Prostate gland (tissue), 2 donors: Measurements from ENCODE around the gene TTBK2.

Experiments
- CTCF ChIP-seq, 4 experiments: fragments of 200-600 bp in 2 of 4; fragments of 450-650 bp in 2 of 4; sonication (generic) in 2 of 4; IDR thresholded peaks; 1 replicate in 3 of 4; 2 replicates in 1 of 4; pipeline ENCODE4 v1.5.1; 2016 to 2019; ENCODE audit warnings: antibody characterized with exemption in 4 of 4, mild to moderate bottlenecking in 2 of 4, moderate library complexity in 2 of 4
- POLR2A ChIP-seq: fragments of 450-650 bp; IDR thresholded peaks from one replicate; pipeline ENCODE4 v1.6.1; 2016; ENCODE audit warnings: antibody characterized with exemption, mild to moderate bottlenecking
- POLR2AphosphoS5 ChIP-seq: sonication (generic); formaldehyde crosslinking; IDR thresholded peaks from one replicate; pipeline ENCODE4 v1.6.1; 2017; ENCODE audit warnings: antibody characterized with exemption

GRCh38 chr15:42728972-42729371 lies 191.6 kb downstream of the TTBK2 start:
- TF ChIP-seq CTCF (IDR thresholded peaks at IDR 0.05) (no peak), POLR2AphosphoS5 (no peak), POLR2A (no peak)
